Epidermal melanocyte (primary cell): ENCODE results near the gene PTPRM.

ENCODE experiments used
- DNase-seq: peaks from one replicate; pipeline ENCODE4 v3.0.0; 2011; ENCODE audit warnings: low spot score; ENCODE audit not compliant: insufficient read length

Gene PTPRM

GRCh38 chr18:8300751-8301410 is 733.8 kb downstream of the PTPRM start:
- no peak for DNase-seq

GRCh38 chr18:8301427-8302172 is 734.5 kb downstream of the PTPRM start:
- no peak for DNase-seq

- DNase-seq = no peak
Measured at GRCh38 chr18:8303151-8303755, 736.1 kb downstream of the PTPRM start.

GRCh38 chr18:8307960-8308359 is 740.8 kb downstream of the PTPRM start:
- DNase-seq = no peak

- DNase-seq = no peak
Measured at GRCh38 chr18:8313043-8313442, 745.9 kb downstream of the PTPRM start.

- DNase-seq = no peak
Measured at GRCh38 chr18:8314124-8314523, 747.0 kb downstream of the PTPRM start.

- no peak for DNase-seq
Measured at GRCh38 chr18:8319798-8320489, 752.8 kb downstream of the PTPRM start.

- DNase-seq = no peak
Measured at GRCh38 chr18:8322486-8322885, 755.4 kb downstream of the PTPRM start.

GRCh38 chr18:8324343-8325065 is 757.4 kb downstream of the PTPRM start:
- DNase-seq = no peak

- DNase-seq = no peak
Measured at GRCh38 chr18:8326763-8327394, 759.8 kb downstream of the PTPRM start.

- DNase-seq = no peak
Measured at GRCh38 chr18:8328126-8328525, 761.0 kb downstream of the PTPRM start.

- no peak for DNase-seq
Measured at GRCh38 chr18:8329186-8329771, 762.2 kb downstream of the PTPRM start.

GRCh38 chr18:8330575-8330974 is 763.5 kb downstream of the PTPRM start:
- DNase-seq = no peak

- no peak for DNase-seq
Measured at GRCh38 chr18:8332286-8332685, 765.2 kb downstream of the PTPRM start.

GRCh38 chr18:8333961-8334360 is 766.8 kb downstream of the PTPRM start:
- DNase-seq = no peak

GRCh38 chr18:8337211-8337610 is 770.1 kb downstream of the PTPRM start:
- no peak for DNase-seq

GRCh38 chr18:8339210-8339609 is 772.1 kb downstream of the PTPRM start:
- no peak for DNase-seq

- DNase-seq = no peak
Measured at GRCh38 chr18:8339952-8340351, 772.8 kb downstream of the PTPRM start.

GRCh38 chr18:8341481-8342230 is 774.5 kb downstream of the PTPRM start:
- peak; percentile 36 for DNase-seq
